RWPE2 (cell line): ENCODE data around the gene TMEM231.
A peak's percentile ranks its signal among the peaks of the same experiment; 100 is the strongest.
"Not testable (repeated sequence)": the region's sequence is repeated elsewhere in the genome, so short reads cannot be mapped to it uniquely, and the experiment has no call there.

Source experiments
- ATAC-seq: fragments of 200-7000 bp; cut with Tn5 transposase; 3 replicates; pipeline ENCODE4 v1.9.1; 2021; ENCODE audit warnings: low read depth
- DNase-seq: peaks from one replicate; pipeline ENCODE4 v3.0.0-alpha.2; 2020; ENCODE audit warnings: low spot score
- H3K27ac ChIP-seq: fragments of 450-650 bp; 2 replicates; pipeline ENCODE4 v1.5.1; 2017; ENCODE audit warnings: mild to moderate bottlenecking; ENCODE audit not compliant: poor library complexity, severe bottlenecking
- H3K27me3 ChIP-seq: fragments of 250-450 bp; sonication (Bioruptor Pico); 2 replicates; pipeline ENCODE4 v1.5.1; 2021; ENCODE audit warnings: mild to moderate bottlenecking, moderate library complexity; ENCODE audit not compliant: insufficient read depth, poor library complexity, severe bottlenecking
- H3K36me3 ChIP-seq: fragments of 250-450 bp; sonication (Bioruptor Pico); 2 replicates; pipeline ENCODE4 v1.5.1; 2020; ENCODE audit warnings: low read depth, mild to moderate bottlenecking, moderate library complexity
- H3K4me1 ChIP-seq: fragments of 250-450 bp; sonication (Bioruptor Pico); 2 replicates; pipeline ENCODE4 v1.5.1; 2021; ENCODE audit warnings: mild to moderate bottlenecking, moderate library complexity; ENCODE audit not compliant: insufficient read depth, poor library complexity, severe bottlenecking
- H3K4me3 ChIP-seq: fragments of 250-450 bp; sonication (Bioruptor Pico); 2 replicates; pipeline ENCODE4 v1.5.1; 2021; ENCODE audit warnings: mild to moderate bottlenecking, moderate library complexity; ENCODE audit not compliant: severe bottlenecking
- H3K9me3 ChIP-seq: fragments of 250-450 bp; sonication (Bioruptor Pico); 2 replicates; pipeline ENCODE4 v1.5.1; 2021; ENCODE audit warnings: mild to moderate bottlenecking, moderate library complexity; ENCODE audit not compliant: severe bottlenecking
- TF ChIP-seq, protein P1 (sequence below): fragments of 450-650 bp; IDR thresholded peaks from one replicate; pipeline ENCODE4 v1.5.1; 2017; ENCODE audit warnings: mild to moderate bottlenecking, moderate library complexity; ENCODE audit not compliant: poor library complexity, severe bottlenecking

Gene TMEM231

DNA sequence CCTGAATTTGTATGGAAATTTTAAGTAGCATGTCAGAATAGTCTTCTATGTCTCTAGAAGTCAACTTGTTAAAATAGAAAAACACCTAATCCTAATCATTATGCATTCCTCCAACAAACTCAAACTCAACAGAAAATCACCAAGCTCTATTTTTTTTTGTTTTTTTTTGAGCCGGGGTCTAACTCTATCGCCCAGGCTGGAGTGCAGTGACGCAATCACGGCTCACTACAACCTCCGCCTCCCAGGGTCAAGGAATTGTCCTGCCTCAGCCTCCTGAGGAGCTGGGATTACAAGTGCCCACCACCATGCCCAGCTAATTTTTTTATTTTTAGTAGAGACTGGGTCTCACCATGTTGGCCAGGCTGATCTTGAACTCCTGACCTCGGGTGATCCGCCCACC lies 9.8 kb downstream of the TMEM231 start:
- DNase-seq (no peak), ATAC-seq (no peak)
- TF ChIP-seq, protein P1, sequence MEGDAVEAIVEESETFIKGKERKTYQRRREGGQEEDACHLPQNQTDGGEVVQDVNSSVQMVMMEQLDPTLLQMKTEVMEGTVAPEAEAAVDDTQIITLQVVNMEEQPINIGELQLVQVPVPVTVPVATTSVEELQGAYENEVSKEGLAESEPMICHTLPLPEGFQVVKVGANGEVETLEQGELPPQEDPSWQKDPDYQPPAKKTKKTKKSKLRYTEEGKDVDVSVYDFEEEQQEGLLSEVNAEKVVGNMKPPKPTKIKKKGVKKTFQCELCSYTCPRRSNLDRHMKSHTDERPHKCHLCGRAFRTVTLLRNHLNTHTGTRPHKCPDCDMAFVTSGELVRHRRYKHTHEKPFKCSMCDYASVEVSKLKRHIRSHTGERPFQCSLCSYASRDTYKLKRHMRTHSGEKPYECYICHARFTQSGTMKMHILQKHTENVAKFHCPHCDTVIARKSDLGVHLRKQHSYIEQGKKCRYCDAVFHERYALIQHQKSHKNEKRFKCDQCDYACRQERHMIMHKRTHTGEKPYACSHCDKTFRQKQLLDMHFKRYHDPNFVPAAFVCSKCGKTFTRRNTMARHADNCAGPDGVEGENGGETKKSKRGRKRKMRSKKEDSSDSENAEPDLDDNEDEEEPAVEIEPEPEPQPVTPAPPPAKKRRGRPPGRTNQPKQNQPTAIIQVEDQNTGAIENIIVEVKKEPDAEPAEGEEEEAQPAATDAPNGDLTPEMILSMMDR, result no peak
- Histone ChIP-seq H3K4me3 (no peak overlapping the region), H3K27ac (no peak overlapping the region), H3K4me1 (no peaks in the 10 kb centered on the region), H3K36me3 (peaks cover 14% of the 10 kb centered on the region), H3K27me3 (no peaks in the 10 kb centered on the region), H3K9me3 (peaks cover 2% of the 10 kb centered on the region)

DNA sequence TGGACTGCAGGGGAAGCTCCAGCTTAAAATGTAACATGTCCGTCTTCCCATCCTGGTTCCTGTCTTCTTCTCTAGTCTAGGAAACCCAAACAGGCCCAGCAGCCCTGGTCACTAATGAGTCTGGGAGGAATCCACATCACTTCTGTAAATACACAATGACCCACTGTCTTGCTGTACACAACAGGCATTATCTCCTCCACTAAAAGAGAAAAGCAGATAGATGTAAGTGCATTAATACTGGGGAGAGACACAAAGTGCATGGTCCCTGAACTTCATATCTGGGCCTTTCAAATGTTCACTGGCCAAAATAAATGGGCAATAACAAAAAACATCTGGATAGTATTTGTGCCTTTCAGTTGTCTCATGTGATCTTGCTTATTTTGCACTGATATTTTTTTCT lies 10.2 kb downstream of the TMEM231 start:
- H3K27ac ChIP-seq, H3K4me1 ChIP-seq, H3K9me3 ChIP-seq, H3K27me3 ChIP-seq, ATAC-seq, H3K4me3 ChIP-seq, DNase-seq: not testable (repeated sequence)
- peaks cover 15% of the 10 kb centered on the region for H3K36me3 ChIP-seq

- not testable (repeated sequence) for H3K27ac ChIP-seq, H3K4me1 ChIP-seq, H3K9me3 ChIP-seq, ATAC-seq, H3K4me3 ChIP-seq, DNase-seq, H3K27me3 ChIP-seq
- H3K36me3 ChIP-seq, result peaks cover 18% of the 10 kb centered on the region
Measured at GRCh38 chr16:75542462-75542861, 13.6 kb downstream of the TMEM231 start.

GRCh38 chr16:75541236-75541635 lies 14.8 kb downstream of the TMEM231 start:
- no peaks in the 10 kb centered on the region for H3K4me1 ChIP-seq
- no peaks in the 10 kb centered on the region for H3K27me3 ChIP-seq
- peaks cover 2% of the 10 kb centered on the region for H3K9me3 ChIP-seq
- peaks cover 18% of the 10 kb centered on the region for H3K36me3 ChIP-seq
- no peak overlapping the region for H3K27ac ChIP-seq
- ATAC-seq (no peak), DNase-seq (no peak)
- TF ChIP-seq, protein P1, result no peak
- H3K4me3 ChIP-seq, result no peak overlapping the region

DNA sequence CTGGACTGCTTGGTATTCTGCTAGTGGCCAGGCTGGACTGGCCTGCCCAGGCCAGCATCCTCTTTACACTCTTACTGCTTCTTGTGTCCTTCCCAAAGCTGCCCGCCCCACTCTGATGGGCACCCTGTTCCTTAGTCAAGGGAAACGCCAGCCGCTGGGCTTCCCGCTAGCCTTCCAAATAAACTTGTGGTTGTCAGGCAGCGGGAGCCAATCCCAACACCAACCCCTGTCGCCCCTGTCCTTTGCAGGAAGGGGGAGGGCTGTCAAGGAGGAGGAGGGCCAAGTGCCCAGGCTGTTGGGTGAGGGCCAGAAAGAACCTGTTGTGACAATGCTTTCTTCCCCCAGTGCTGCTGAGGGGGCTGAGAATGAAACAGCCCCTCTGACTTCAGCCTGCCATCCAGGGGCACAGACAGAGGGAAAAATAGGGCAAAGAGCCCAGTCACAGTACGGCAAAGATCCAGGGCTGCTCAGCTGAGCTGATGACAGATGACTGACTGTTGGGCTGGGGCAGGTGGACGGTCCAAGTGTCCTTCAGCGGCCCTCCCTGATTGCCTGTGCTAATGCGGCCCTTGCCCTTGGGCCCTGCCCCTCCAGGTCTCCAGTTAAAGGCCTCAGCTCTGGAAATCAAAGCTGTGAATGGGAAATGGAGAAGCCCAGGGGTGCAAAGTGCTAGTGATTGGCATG lies 17.0 kb downstream of the TMEM231 start:
- H3K4me3 ChIP-seq, H3K4me1 ChIP-seq, H3K9me3 ChIP-seq, DNase-seq, H3K27ac ChIP-seq, H3K27me3 ChIP-seq: not testable (repeated sequence)
- H3K36me3 ChIP-seq, result peaks cover 18% of the 10 kb centered on the region
- peak; percentile 69 for ATAC-seq

DNA sequence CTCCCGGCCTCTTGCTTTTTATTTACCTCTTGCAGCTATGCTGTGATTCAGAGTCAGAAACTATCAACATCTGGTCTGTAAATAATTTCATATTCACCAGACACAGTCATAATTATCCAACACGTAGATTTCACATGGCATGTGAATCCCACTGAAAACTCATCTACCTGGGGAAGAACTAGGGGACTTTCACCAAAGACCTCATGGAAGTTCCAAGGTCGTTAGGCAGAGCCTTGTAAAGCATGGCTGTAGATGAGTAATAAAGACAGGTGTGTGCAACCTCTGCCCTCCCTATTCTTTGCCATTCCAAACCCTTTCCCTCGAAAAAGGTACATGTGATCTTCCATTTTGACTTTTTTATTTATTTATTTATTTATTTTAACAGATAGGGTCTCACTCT lies 18.3 kb downstream of the TMEM231 start:
- Histone ChIP-seq H3K27ac (no peak overlapping the region), H3K27me3 (no peaks in the 10 kb centered on the region), H3K36me3 (peaks cover 9% of the 10 kb centered on the region), H3K4me1 (no peaks in the 10 kb centered on the region), H3K4me3 (no peak overlapping the region), H3K9me3 (peaks cover 2% of the 10 kb centered on the region)
- no peak for ATAC-seq
- TF ChIP-seq, protein P1, result no peak
- DNase-seq, result no peak
